ENCODE measurements around the gene ACAD10. TPM values are rescaled to one million over a fixed set of nuclear protein-coding genes. Genes with fewer than 3 reads are reported as not detected.

Gene ACAD10
- total and polyA plus RNA-seq, 2 experiments from 2014 or later = 33.6 to 46.8 TPM

DNA sequence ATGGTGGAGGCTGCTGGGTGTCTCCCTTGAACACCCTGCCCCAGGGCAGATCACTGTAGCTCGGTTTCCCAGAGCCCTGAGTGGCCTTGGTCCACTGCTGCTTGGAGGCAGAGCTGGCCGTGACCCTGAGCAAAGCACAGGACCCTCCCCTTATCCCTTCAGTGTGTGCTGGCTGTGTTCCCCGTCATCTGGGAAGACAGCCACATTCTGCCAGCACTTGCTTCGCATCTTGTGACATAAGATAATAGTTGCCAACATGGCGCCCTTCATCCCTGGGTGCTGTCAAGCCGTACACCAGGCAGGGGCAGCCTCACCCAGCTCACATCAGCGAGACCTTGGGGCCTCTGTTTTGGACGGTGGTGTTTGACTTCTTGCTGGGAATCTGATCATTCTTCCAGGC lies 68.8 kb downstream of the ACAD10 start:
- Histone ChIP-seq H3K9me3 (ENCODE audit: low read depth) (no peaks in the 10 kb centered on the region), H3K27ac (no peak overlapping the region), H3K27me3 (no peaks in the 10 kb centered on the region), H3K4me3 (no peak overlapping the region), H3K4me1 (ENCODE audit: low read depth) (no peaks in the 10 kb centered on the region), H3K36me3 (peaks cover 2% of the 10 kb centered on the region)
- no peak for DNase-seq (ENCODE audit: low read depth in 1 of 2, low spot score in 1 of 2)
- no peak for TF ChIP-seq CTCF (IDR thresholded peaks at IDR 0.05; ENCODE audit: low read depth, low read length)

GRCh38 chr12:111756196-111756595 lies 70.3 kb downstream of the ACAD10 start:
- Histone ChIP-seq H3K4me1 (ENCODE audit: low read depth) (no peaks in the 10 kb centered on the region), H3K4me3 (no peak overlapping the region), H3K27me3 (no peaks in the 10 kb centered on the region), H3K9me3 (ENCODE audit: low read depth) (no peaks in the 10 kb centered on the region), H3K27ac (no peak overlapping the region), H3K36me3 (peaks cover 2% of the 10 kb centered on the region)
- DNase-seq (ENCODE audit: low read depth in 1 of 2, low spot score in 1 of 2) = no peak
- TF ChIP-seq CTCF (IDR thresholded peaks at IDR 0.05; ENCODE audit: low read depth, low read length) = no peak

GRCh38 chr12:111756681-111757080 lies 70.8 kb downstream of the ACAD10 start:
- Histone ChIP-seq H3K4me3 (no peak overlapping the region), H3K4me1 (ENCODE audit: low read depth) (no peaks in the 10 kb centered on the region), H3K27me3 (no peaks in the 10 kb centered on the region), H3K9me3 (ENCODE audit: low read depth) (no peaks in the 10 kb centered on the region), H3K27ac (no peak overlapping the region), H3K36me3 (peaks cover 2% of the 10 kb centered on the region)
- no peak for TF ChIP-seq CTCF (IDR thresholded peaks at IDR 0.05; ENCODE audit: low read depth, low read length)
- no peak for DNase-seq (ENCODE audit: low read depth in 1 of 2, low spot score in 1 of 2)

GRCh38 chr12:111757361-111758119 lies 71.7 kb downstream of the ACAD10 start:
- Histone ChIP-seq H3K4me1 (ENCODE audit: low read depth) (no peaks in the 10 kb centered on the region), H3K27me3 (no peaks in the 10 kb centered on the region), H3K36me3 (peaks cover 2% of the 10 kb centered on the region), H3K4me3 (no peak overlapping the region), H3K9me3 (ENCODE audit: low read depth) (no peaks in the 10 kb centered on the region), H3K27ac (peak overlapping the region; percentile 45)
- peak in 1 of 2 donors; percentile 81 for DNase-seq (ENCODE audit: low read depth in 1 of 2, low spot score in 1 of 2)
- no peak for TF ChIP-seq CTCF (IDR thresholded peaks at IDR 0.05; ENCODE audit: low read depth, low read length)

DNA sequence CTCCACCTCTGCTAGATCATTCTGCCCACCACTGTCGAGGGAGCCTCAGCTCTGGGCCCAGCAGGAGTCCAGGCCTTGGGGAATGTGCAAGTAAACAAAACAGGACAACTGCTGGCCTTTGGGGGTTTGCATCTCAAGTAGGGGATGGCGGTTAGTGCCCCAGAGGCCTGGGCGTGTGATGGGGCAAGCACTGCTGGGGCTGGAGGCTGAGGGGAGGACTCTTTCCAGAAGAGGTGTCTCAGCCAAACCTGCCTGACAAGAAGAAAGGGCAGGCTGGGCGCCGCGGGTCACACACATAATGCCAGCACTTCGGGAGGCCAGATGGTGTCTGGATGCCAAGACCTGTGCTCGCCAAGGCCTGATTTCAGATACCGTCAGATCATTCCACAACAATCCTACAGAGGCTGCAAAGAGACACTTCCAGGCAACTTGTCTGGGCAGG lies 72.3 kb downstream of the ACAD10 start:
- TF ChIP-seq CTCF (IDR thresholded peaks at IDR 0.05; ENCODE audit: low read depth, low read length) = no peak
- H3K27ac ChIP-seq = peak overlapping the region; percentile 45
- H3K9me3 ChIP-seq (ENCODE audit: low read depth) = no peaks in the 10 kb centered on the region
- no peaks in the 10 kb centered on the region for H3K4me1 ChIP-seq (ENCODE audit: low read depth)
- H3K36me3 ChIP-seq = peaks cover 2% of the 10 kb centered on the region
- no peak for DNase-seq (ENCODE audit: low read depth in 1 of 2, low spot score in 1 of 2)
- no peaks in the 10 kb centered on the region for H3K27me3 ChIP-seq
- no peak overlapping the region for H3K4me3 ChIP-seq

Data from cardiac muscle cell (in vitro differentiated cells and primary cell).